K562 (cell line): Measurements from ENCODE around the gene RPAP2. TPM values are rescaled to one million over a fixed set of nuclear protein-coding genes. Genes with fewer than 3 reads are reported as not detected.

Source experiments
- BACH1 ChIP-seq: fragments of 200-800 bp; sonication (Bioruptor generic); IDR thresholded peaks from 2 replicates; pipeline ENCODE4 v1.6.1; 2016; ENCODE audit warnings: missing genetic modification characterization, missing compliant biosample characterization
- CREB1 ChIP-seq, 2 experiments: sonication (generic) in 1 of 2; formaldehyde crosslinking in 1 of 2; IDR thresholded peaks; 2 replicates each; pipeline versions ENCODE4 v1.6.1 to v1.8.0; 2012 to 2022; ENCODE audit warnings: inconsistent platforms in 1 of 2, mild to moderate bottlenecking in 1 of 2, missing genetic modification reagents in 1 of 2, moderate library complexity in 1 of 2
- EHMT2 ChIP-seq: fragments of 450-650 bp; IDR thresholded peaks from 2 replicates; pipeline ENCODE4 v1.6.1; 2018; ENCODE audit warnings: antibody characterized with exemption
- ETS1 ChIP-seq: conservative IDR thresholded peaks from 2 replicates; pipeline ENCODE4 v1.6.1; 2011; ENCODE audit warnings: low read depth, mild to moderate bottlenecking, low read length; ENCODE audit not compliant: control insufficient read depth
- GATAD2A ChIP-seq: fragments of 450-650 bp; IDR thresholded peaks from 2 replicates; pipeline ENCODE4 v1.6.1; 2017
- GATAD2B ChIP-seq: fragments of 450-650 bp; IDR thresholded peaks from 2 replicates; pipeline ENCODE4 v1.6.1; 2017; ENCODE audit warnings: mild to moderate bottlenecking, borderline replicate concordance
- HBP1 ChIP-seq: fragments of 450-650 bp; formaldehyde crosslinking; IDR thresholded peaks from 2 replicates; pipeline ENCODE4 v1.4.0; 2022; ENCODE audit warnings: missing genetic modification characterization
- KLF1 ChIP-seq: fragments of 450-650 bp; IDR thresholded peaks from 2 replicates; pipeline ENCODE4 v1.6.1; 2016; ENCODE audit warnings: missing genetic modification characterization, missing compliant biosample characterization
- L3MBTL2 ChIP-seq: fragments of 450-650 bp; IDR thresholded peaks from 2 replicates; pipeline ENCODE4 v1.6.1; 2016; ENCODE audit warnings: mild to moderate bottlenecking, moderate library complexity
- LEF1 ChIP-seq: fragments of 450-650 bp; IDR thresholded peaks from 2 replicates; pipeline ENCODE4 v1.6.1; 2016; ENCODE audit warnings: mild to moderate bottlenecking
- MCM3 ChIP-seq: fragments of 450-650 bp; IDR thresholded peaks from 2 replicates; pipeline ENCODE4 v1.6.1; 2016
- MEF2D ChIP-seq: conservative IDR thresholded peaks from 2 replicates; pipeline ENCODE4 v1.6.1; 2016; ENCODE audit warnings: low read depth, missing genetic modification characterization, missing compliant biosample characterization
- MEIS2 ChIP-seq: fragments of 450-650 bp; IDR thresholded peaks from 2 replicates; pipeline ENCODE4 v1.6.1; 2014; ENCODE audit warnings: mild to moderate bottlenecking; ENCODE audit not compliant: partially characterized antibody
- NCOA2 ChIP-seq, 2 experiments: fragments of 450-650 bp; IDR thresholded peaks; 2 replicates each; pipeline ENCODE4 v1.6.1; 2018; ENCODE audit warnings: mild to moderate bottlenecking in 2 of 2, moderate library complexity in 1 of 2; ENCODE audit not compliant: partially characterized antibody in 2 of 2
- NFE2 ChIP-seq: IDR thresholded peaks from 2 replicates; pipeline ENCODE4 v1.6.1; 2014; ENCODE audit warnings: antibody characterized with exemption, low read depth
- NFIC ChIP-seq: fragments of 450-650 bp; IDR thresholded peaks from 2 replicates; pipeline ENCODE4 v1.6.1; 2017; ENCODE audit warnings: mild to moderate bottlenecking, inconsistent platforms
- SMAD4 ChIP-seq: fragments of 250-450 bp; sonication (Bioruptor Pico); conservative IDR thresholded peaks from 2 replicates; pipeline ENCODE4 v1.8.0; 2021; ENCODE audit warnings: inconsistent platforms, mild to moderate bottlenecking, moderate library complexity
- SOX6 ChIP-seq: fragments of 450-650 bp; IDR thresholded peaks from 2 replicates; pipeline ENCODE4 v1.6.1; 2014; ENCODE audit warnings: mild to moderate bottlenecking
- TEAD4 ChIP-seq, 2 experiments: sonication (generic) in 1 of 2; formaldehyde crosslinking in 1 of 2; IDR thresholded peaks; 2 replicates each; pipeline versions ENCODE4 v1.6.1 to v1.8.0; 2012 to 2022; ENCODE audit warnings: borderline replicate concordance in 1 of 2, inconsistent platforms in 1 of 2, low read length in 1 of 2, mild to moderate bottlenecking in 1 of 2, missing genetic modification reagents in 1 of 2
- ZNF77 ChIP-seq: fragments of 250-450 bp; sonication (Bioruptor Pico); IDR thresholded peaks from 2 replicates; pipeline ENCODE4 v1.5.0; 2020
- polyA plus RNA-seq, 8 experiments: library from polyadenylated mRNA; depleted of rRNA in 4 of 8; stranded (reverse) in 5 of 8; unstranded in 3 of 8; fragments of >200 nt; fragmentation: Nextera tagmentation in 2 of 8; fragmentation: Illumina TruSeq in 1 of 8; extraction: Ambion mirVana in 2 of 8; extraction: Trizol in 1 of 8; gene quantifications; 2 replicates each; pipeline versions ENCODE4 v1.2.1 to v1.2.3, GENCODE V29; 2011 to 2014; ENCODE audit warnings: inconsistent platforms in 1 of 8, missing spikeins in 1 of 8
- total RNA-seq, 7 experiments: library from RNA; depleted of rRNA in 6 of 7; stranded (reverse); fragments of >200 nt in 6 of 7; fragmentation: Illumina TruSeq in 2 of 7; extraction: Trizol in 2 of 7; gene quantifications; 2 replicates each; pipeline versions ENCODE4 v1.2.1 to v1.2.3, GENCODE V29; 2011 to 2021; ENCODE audit warnings: low replicate concordance in 1 of 7
- TF ChIP-seq, protein P1 (sequence below), 2 experiments: fragments of 200-800 bp in 1 of 2; sonication (Bioruptor generic) in 1 of 2; sonication (generic) in 1 of 2; formaldehyde crosslinking in 1 of 2; IDR thresholded peaks in 1 of 2; conservative IDR thresholded peaks in 1 of 2; 2 replicates each; pipeline versions ENCODE4 v1.5.0 to v1.6.1; 2016 to 2020; ENCODE audit warnings: missing compliant biosample characterization in 1 of 2, missing genetic modification characterization in 1 of 2, missing genetic modification reagents in 1 of 2

Gene RPAP2
- total and polyA plus RNA-seq, 9 of the 15 experiments (the other 6 are each of a cell fraction or from before 2014, with no cell fraction given), result 6.2 to 41.7 (median 28.7) TPM

DNA sequence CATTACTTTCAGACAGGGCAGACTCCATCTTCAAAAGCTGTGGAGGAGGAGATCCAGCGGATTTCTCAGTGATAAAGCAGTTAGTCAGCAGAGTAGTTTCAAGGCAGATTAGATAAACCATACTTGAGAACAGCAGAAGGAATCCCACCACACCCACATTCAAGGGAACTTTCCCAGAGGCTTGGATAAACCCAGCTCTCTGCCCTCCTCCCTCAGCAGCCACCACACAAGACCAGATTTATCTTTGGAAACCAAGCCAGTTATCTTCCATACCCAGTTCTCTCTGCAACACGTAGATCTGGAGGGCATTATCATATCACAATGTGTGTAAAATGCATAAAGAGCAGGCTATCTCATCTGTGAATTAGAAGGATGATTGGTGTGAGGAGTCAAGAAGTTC is 147.7 kb downstream of the RPAP2 start (continued):
- TF ChIP-seq L3MBTL2, result no peak
- TF ChIP-seq SOX6, result peak; percentile 97
- no peak for TF ChIP-seq HBP1 (CRISPR knock-in tag)
- peak; percentile 63; the same call in 1 of the 2 replicates for TF ChIP-seq GATAD2A
- peak; percentile 75; the same call in 1 of the 2 replicates for TF ChIP-seq GATAD2B
- no peak for TF ChIP-seq KLF1 (tag)
- TF ChIP-seq CREB1 (IDR thresholded peaks at IDR 0.05), result 0 out of 2 replicates have a peak, but pooled peaks have one; percentile 27
- no peak for TF ChIP-seq CREB1 (CRISPR knock-in tag; IDR thresholded peaks at IDR 0.05)
- TF ChIP-seq ETS1, result no peak
- TF ChIP-seq NFIC, result peak; percentile 85
- TF ChIP-seq NFE2, result peak; percentile 81
- no peak for TF ChIP-seq MCM3
- peak; percentile 98 for TF ChIP-seq TEAD4 (IDR thresholded peaks at IDR 0.05; ENCODE audit: low read length)
- no peak for TF ChIP-seq TEAD4 (CRISPR knock-in tag; IDR thresholded peaks at IDR 0.05; ENCODE audit: borderline replicate concordance)
- TF ChIP-seq EHMT2, result 0 out of 2 replicates have a peak, but pooled peaks have one; percentile 16
- no peak for TF ChIP-seq ZNF77 (CRISPR knock-in tag)
- TF ChIP-seq BACH1 (tag), result no peak
- TF ChIP-seq MEIS2, result peak; percentile 38
- TF ChIP-seq LEF1, result peak; percentile 20; the same call in 1 of the 2 replicates
- TF ChIP-seq SMAD4, result peak; percentile 84
- TF ChIP-seq MEF2D (tag), result peak; percentile 41; the same call in 1 of the 2 replicates
- TF ChIP-seq, protein P1, sequence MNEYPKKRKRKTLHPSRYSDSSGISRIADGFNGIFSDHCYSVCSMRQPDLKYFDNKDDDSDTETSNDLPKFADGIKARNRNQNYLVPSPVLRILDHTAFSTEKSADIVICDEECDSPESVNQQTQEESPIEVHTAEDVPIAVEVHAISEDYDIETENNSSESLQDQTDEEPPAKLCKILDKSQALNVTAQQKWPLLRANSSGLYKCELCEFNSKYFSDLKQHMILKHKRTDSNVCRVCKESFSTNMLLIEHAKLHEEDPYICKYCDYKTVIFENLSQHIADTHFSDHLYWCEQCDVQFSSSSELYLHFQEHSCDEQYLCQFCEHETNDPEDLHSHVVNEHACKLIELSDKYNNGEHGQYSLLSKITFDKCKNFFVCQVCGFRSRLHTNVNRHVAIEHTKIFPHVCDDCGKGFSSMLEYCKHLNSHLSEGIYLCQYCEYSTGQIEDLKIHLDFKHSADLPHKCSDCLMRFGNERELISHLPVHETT (CRISPR knock-in tag; conservative IDR thresholded peaks at IDR 0.05 in 1 of 2, IDR thresholded peaks at IDR 0.05 in 1 of 2), result peak in 1 of 2 experiments; percentile 70; a peak in 2 of 4 replicates
- peak; percentile 31 to 34 for TF ChIP-seq NCOA2 (IDR thresholded peaks at IDR 0.05; ENCODE audit: partially characterized antibody in 2 of 2)
